Measurements from ENCODE around the gene UBAP1L. TPM values are rescaled to one million over a fixed set of nuclear protein-coding genes. Genes with fewer than 3 reads are reported as not detected.
"Not testable (repeated sequence)": the region's sequence is repeated elsewhere in the genome, so short reads cannot be mapped to it uniquely, and the experiment has no call there.

Gene UBAP1L
- total and polyA plus RNA-seq, 2 experiments from 2014 or later: 0.43 to 0.89 TPM

DNA sequence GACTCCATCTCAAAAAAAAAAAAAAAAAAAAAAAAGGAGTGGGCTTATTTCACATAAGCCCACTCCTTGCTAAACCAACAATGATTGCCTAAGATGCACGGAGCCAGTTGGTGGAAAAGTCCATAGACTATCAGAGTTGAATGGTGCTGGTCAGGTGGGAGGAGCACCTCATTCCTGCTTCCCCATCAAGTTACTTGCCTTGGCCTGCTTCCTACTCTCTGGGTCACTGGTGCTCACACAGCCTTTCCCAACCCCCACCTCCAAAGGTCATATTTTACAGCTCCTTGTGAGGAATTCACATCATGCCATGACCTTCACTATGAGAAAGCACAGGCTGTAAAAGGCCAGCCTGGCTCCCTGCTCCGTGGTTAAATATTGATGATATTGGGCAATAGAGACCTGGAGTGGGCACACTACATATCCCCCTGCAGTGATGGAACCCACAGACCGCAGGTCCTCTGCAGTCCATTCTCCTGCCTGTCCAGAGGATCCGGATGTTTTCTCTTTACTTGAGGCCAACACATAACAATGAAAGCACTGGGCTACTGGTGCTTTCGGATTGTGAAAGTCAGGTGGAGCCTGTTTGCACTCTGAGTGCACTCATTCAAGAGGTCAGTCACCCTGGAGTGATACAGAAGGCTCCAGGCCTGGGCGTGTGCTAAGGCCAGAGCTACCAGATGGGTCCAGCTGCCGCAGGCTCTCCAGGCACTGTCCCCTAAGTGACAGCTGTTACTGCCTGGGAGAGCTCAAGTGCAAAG lies 70.1 kb downstream of the UBAP1L start, which contains the start of gene SLC51B:
Gene SLC51B, plus strand, starts transcription at position 664 of the 758 bp plus-strand sequence. CDS start 4,618 bp downstream, outside the sequence.
- Histone ChIP-seq H3K9me3 (ENCODE audit: low read depth) (no peaks in the 10 kb centered on the region), H3K79me2 (ENCODE audit: insufficient read depth) (no peaks in the 10 kb centered on the region), H3K27me3 (replicated peaks; ENCODE audit: insufficient read depth) (no peaks in the 10 kb centered on the region), H2AFZ (no peak within 1 kb of the TSS), H4K20me1 (ENCODE audit: insufficient read depth) (no peaks in the 10 kb centered on the region), H3K4me3 (no peak within 1 kb of the TSS), H3K4me1 (ENCODE audit: insufficient read depth) (peaks cover 29% of the 10 kb centered on the region), H3K36me3 (ENCODE audit: low read depth) (no peaks in the 10 kb centered on the region), H3K9me2 (ENCODE audit: insufficient read depth) (no peaks in the 10 kb centered on the region), H3K9ac (no peak within 1 kb of the TSS), H3F3A (ENCODE audit: insufficient read depth) (peaks cover 21% of the 10 kb centered on the region; the same call in 1 of the 2 replicates), H3K4me2 (ENCODE audit: unreplicated experiment) (no peak within 1 kb of the TSS), H3K27ac (peak within 1 kb of the TSS; percentile 44; the same call in 1 of the 2 replicates)
- no peak for TF ChIP-seq EZH2 (IDR thresholded peaks at IDR 0.05; ENCODE audit: insufficient read depth, poor library complexity, severe bottlenecking)
- TF ChIP-seq EZH2phosphoT487 (IDR thresholded peaks at IDR 0.05; ENCODE audit: insufficient read depth, low read depth): no peak
- no peak for DNase-seq
- in situ Hi-C loops (cut with MboI): no loop called here
- 74 to 80% methylated on average over 7 of the region's 7 CpGs for WGBS, 2 experiments (ENCODE audit: low coverage in 1 of 2, low lambda C conversion rate in 2 of 2, missing lambda C conversion rate in 2 of 2)

DNA sequence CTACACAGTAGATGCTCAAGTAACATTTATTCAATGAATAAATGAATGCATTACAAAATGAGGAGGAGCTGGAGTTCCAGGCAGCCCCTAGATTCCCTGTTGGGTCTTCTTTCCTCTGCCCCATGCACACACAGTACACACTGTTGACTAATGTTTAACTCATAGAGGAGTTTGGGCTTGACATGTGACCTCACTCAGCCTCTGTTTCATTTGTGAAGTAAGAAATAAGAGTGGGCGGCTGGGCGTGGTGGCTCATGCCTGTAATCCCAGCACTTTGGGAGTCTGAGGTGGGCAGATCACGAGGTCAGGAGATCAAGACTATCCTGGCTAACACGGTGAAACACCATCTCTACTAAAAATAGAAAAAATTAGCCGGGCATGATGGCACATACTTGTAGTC lies 70.8 kb downstream of the UBAP1L start:
- WGBS, 2 experiments (ENCODE audit: low coverage in 1 of 2, low lambda C conversion rate in 2 of 2, missing lambda C conversion rate in 2 of 2): 5 to 7% methylated on average over 5 of the region's 5 CpGs
- H3K79me2 ChIP-seq (ENCODE audit: insufficient read depth); H3K27me3 ChIP-seq (replicated peaks; ENCODE audit: insufficient read depth); H3K4me2 ChIP-seq (ENCODE audit: unreplicated experiment); H3K36me3 ChIP-seq (ENCODE audit: low read depth); H3K9me3 ChIP-seq (ENCODE audit: low read depth); H3K4me3 ChIP-seq; H4K20me1 ChIP-seq (ENCODE audit: insufficient read depth); H2AFZ ChIP-seq; H3K9ac ChIP-seq; in situ Hi-C loops (cut with MboI); H3K9me2 ChIP-seq (ENCODE audit: insufficient read depth): not testable (repeated sequence)
- peak overlapping the region; percentile 44; the same call in 1 of the 2 replicates for H3K27ac ChIP-seq
- H3K4me1 ChIP-seq (ENCODE audit: insufficient read depth): peaks cover 25% of the 10 kb centered on the region
- H3F3A ChIP-seq (ENCODE audit: insufficient read depth): peaks cover 21% of the 10 kb centered on the region; the same call in 1 of the 2 replicates
- DNase-seq: peak; percentile 93

DNA sequence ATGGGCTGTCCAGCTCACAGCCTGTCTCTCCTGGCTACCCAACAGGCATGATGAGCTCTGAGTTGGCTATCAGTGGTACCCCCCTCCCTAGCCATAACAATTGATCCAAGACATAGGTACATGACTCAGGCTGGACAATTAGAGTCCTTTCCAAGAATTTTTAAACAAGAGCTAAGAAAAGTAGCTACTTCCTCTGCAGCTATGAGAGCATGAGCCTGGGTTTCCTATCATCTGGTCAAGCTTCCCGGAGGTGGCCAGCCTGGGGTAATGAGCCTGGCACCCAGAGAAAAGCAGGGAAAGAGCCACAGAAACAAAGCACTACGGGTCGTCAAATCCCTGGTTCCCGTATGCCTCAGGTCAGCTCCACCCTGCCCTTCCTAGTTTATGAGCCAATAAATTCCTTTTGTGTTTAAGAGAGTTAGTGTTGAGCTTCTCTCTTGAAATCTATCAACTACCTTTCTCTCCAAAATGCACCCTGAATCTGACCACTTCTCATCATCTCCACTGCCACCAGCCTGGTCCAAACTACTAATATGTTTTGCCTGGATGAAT lies 72.1 kb downstream of the UBAP1L start:
- DNase-seq: no peak
- peaks cover 25% of the 10 kb centered on the region for H3K4me1 ChIP-seq (ENCODE audit: insufficient read depth)
- no peaks in the 10 kb centered on the region for H3K79me2 ChIP-seq (ENCODE audit: insufficient read depth)
- H3K4me2 ChIP-seq (ENCODE audit: unreplicated experiment): no peak overlapping the region
- no peak overlapping the region for H3K9ac ChIP-seq
- no peaks in the 10 kb centered on the region for H4K20me1 ChIP-seq (ENCODE audit: insufficient read depth)
- H3K9me3 ChIP-seq (ENCODE audit: low read depth): no peaks in the 10 kb centered on the region
- H2AFZ ChIP-seq: peak overlapping the region; percentile 25; the same call in 1 of the 2 replicates
- in situ Hi-C loops (cut with MboI): no loop called here
- TF ChIP-seq EZH2 (IDR thresholded peaks at IDR 0.05; ENCODE audit: insufficient read depth, poor library complexity, severe bottlenecking) (no peak), EZH2phosphoT487 (IDR thresholded peaks at IDR 0.05; ENCODE audit: insufficient read depth, low read depth) (no peak)
- no peaks in the 10 kb centered on the region for H3K9me2 ChIP-seq (ENCODE audit: insufficient read depth)
- WGBS, 2 experiments (ENCODE audit: low coverage in 1 of 2, low lambda C conversion rate in 2 of 2, missing lambda C conversion rate in 2 of 2): 24 to 29% methylated on average over 4 of the region's 4 CpGs
- H3K27ac ChIP-seq: no peak overlapping the region
- H3K36me3 ChIP-seq (ENCODE audit: low read depth): no peaks in the 10 kb centered on the region
- no peak overlapping the region for H3K4me3 ChIP-seq
- no peaks in the 10 kb centered on the region for H3K27me3 ChIP-seq (replicated peaks; ENCODE audit: insufficient read depth)
- H3F3A ChIP-seq (ENCODE audit: insufficient read depth): peaks cover 21% of the 10 kb centered on the region; the same call in 1 of the 2 replicates

Small RNA genes within 50 kb of the gene (small RNA-seq; reads per million reads assigned to genes)
- not detected for gene AC013553.1 (ENCODE audit: low read depth, low replicate concordance)

Other genes with a start within 250 kb of the UBAP1L start
- 3.1 and 3.3 TPM in 2 replicates for gene ANKDD1A, start 203.3 kb downstream of the UBAP1L start, total RNA-seq (2014; rRNA removed; shearing (Covaris generic))
- 2.7 and 3.5 TPM in 2 replicates for gene ANKDD1A, start 203.3 kb downstream of the UBAP1L start, polyA plus RNA-seq (2016; fragmentation: Nextera tagmentation; extraction: Ambion mirVana)
- gene SPG21, start 125.3 kb downstream of the UBAP1L start, total RNA-seq (2014; rRNA removed; shearing (Covaris generic)): 66.3 and 78.4 TPM in 2 replicates
- gene SPG21, start 125.3 kb downstream of the UBAP1L start, polyA plus RNA-seq (2016; fragmentation: Nextera tagmentation; extraction: Ambion mirVana): 106 and 107 TPM in 2 replicates
- 25.3 and 26.4 TPM in 2 replicates for gene MTFMT, start 85.6 kb downstream of the UBAP1L start, total RNA-seq (2014; rRNA removed; shearing (Covaris generic))
- 22.2 and 23.8 TPM in 2 replicates for gene MTFMT, start 85.6 kb downstream of the UBAP1L start, polyA plus RNA-seq (2016; fragmentation: Nextera tagmentation; extraction: Ambion mirVana)
- gene SLC51B, start 69.8 kb downstream of the UBAP1L start, total RNA-seq (2014; rRNA removed; shearing (Covaris generic)): not detected in 2 replicates
- not detected in 2 replicates for gene SLC51B, start 69.8 kb downstream of the UBAP1L start, polyA plus RNA-seq (2016; fragmentation: Nextera tagmentation; extraction: Ambion mirVana)
- not detected in 2 replicates for gene RASL12, start 47.2 kb downstream of the UBAP1L start, total RNA-seq (2014; rRNA removed; shearing (Covaris generic))
- not detected in 2 replicates for gene RASL12, start 47.2 kb downstream of the UBAP1L start, polyA plus RNA-seq (2016; fragmentation: Nextera tagmentation; extraction: Ambion mirVana)
- gene KBTBD13, start 38.5 kb downstream of the UBAP1L start, total RNA-seq (2014; rRNA removed; shearing (Covaris generic)): not detected in 2 replicates
- not detected in 2 replicates for gene KBTBD13, start 38.5 kb downstream of the UBAP1L start, polyA plus RNA-seq (2016; fragmentation: Nextera tagmentation; extraction: Ambion mirVana)
- 11.8 and 13.6 TPM in 2 replicates for gene PDCD7, start 18.6 kb upstream of the UBAP1L start, total RNA-seq (2014; rRNA removed; shearing (Covaris generic))
- gene PDCD7, start 18.6 kb upstream of the UBAP1L start, polyA plus RNA-seq (2016; fragmentation: Nextera tagmentation; extraction: Ambion mirVana): 7.5 and 8.4 TPM in 2 replicates
- 28.3 and 33.1 TPM in 2 replicates for gene CLPX, start 70.1 kb upstream of the UBAP1L start, total RNA-seq (2014; rRNA removed; shearing (Covaris generic))
- 22.8 and 23.8 TPM in 2 replicates for gene CLPX, start 70.1 kb upstream of the UBAP1L start, polyA plus RNA-seq (2016; fragmentation: Nextera tagmentation; extraction: Ambion mirVana)
- gene CILP, start 96.3 kb upstream of the UBAP1L start, total RNA-seq (2014; rRNA removed; shearing (Covaris generic)): under 0.01 and 0.11 TPM in 2 replicates
- gene CILP, start 96.3 kb upstream of the UBAP1L start, polyA plus RNA-seq (2016; fragmentation: Nextera tagmentation; extraction: Ambion mirVana): 0.09 TPM in 1 of 2 replicates, not detected in the other
- 3.8 and 5.6 TPM in 2 replicates for gene PARP16, start 171.7 kb upstream of the UBAP1L start, total RNA-seq (2014; rRNA removed; shearing (Covaris generic))
- 7.1 and 7.7 TPM in 2 replicates for gene PARP16, start 171.7 kb upstream of the UBAP1L start, polyA plus RNA-seq (2016; fragmentation: Nextera tagmentation; extraction: Ambion mirVana)
- gene RNU5A-1, start 180.9 kb upstream of the UBAP1L start, total RNA-seq (2014; rRNA removed; shearing (Covaris generic)): not detected in 2 replicates
- not detected in 2 replicates for gene RNU5A-1, start 180.9 kb upstream of the UBAP1L start, polyA plus RNA-seq (2016; fragmentation: Nextera tagmentation; extraction: Ambion mirVana)
- not detected in 2 replicates for gene RNU5B-1, start 189.5 kb upstream of the UBAP1L start, total RNA-seq (2014; rRNA removed; shearing (Covaris generic))
- gene RNU5B-1, start 189.5 kb upstream of the UBAP1L start, polyA plus RNA-seq (2016; fragmentation: Nextera tagmentation; extraction: Ambion mirVana): not detected in 2 replicates